ENCODE results near the gene SLC17A1.
"Not testable (repeated sequence)": the region's sequence is repeated elsewhere in the genome, so short reads cannot be mapped to it uniquely, and the experiment has no call there.

The SLC17A1 gene

DNA sequence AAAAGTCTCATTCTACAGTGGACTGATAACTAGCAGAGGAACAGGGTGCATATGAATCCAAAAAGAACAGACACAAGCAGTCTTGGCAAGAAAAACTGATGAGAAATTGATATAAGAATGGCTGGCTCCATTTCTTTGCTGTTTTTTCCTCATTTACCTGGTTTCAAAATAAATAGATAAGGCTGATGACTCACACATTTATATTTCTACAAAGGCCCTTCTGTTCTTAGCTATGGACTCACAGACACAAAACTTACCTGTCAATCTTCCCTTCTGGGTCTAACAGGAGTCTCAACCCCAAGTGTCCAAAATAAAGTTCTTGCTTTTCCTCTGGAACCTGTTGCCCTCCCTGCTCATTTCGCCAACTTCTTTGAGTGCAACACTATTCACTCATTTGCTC is 76.4 kb downstream of the SLC17A1 start:
- no peak for DNase-seq

DNA sequence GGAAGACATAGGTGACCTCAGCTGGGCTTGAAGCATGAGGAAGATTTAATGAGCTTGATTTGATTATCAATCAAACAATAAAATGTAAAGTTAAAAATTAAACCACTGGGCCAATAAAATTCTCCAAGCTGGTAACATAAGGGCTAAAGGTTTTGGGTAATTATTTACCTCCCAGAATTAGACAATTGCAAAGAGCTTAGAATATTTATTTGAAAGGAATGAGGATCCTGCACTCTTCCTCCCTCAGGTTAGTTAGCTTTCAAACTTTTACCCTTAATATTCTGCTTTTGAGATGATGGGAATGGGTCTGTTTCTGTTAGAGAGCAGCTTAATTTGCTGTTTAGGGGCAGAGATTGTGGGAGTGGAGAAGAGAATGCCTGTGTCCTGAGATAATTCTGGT is 77.3 kb downstream of the SLC17A1 start, which contains the start of gene SLC17A4:
Gene SLC17A4 (plus strand): TSS at position 208 of the 400 bp plus-strand sequence. CDS start 7,221 bp downstream, outside the sequence.
- DNase-seq = no peak

DNA sequence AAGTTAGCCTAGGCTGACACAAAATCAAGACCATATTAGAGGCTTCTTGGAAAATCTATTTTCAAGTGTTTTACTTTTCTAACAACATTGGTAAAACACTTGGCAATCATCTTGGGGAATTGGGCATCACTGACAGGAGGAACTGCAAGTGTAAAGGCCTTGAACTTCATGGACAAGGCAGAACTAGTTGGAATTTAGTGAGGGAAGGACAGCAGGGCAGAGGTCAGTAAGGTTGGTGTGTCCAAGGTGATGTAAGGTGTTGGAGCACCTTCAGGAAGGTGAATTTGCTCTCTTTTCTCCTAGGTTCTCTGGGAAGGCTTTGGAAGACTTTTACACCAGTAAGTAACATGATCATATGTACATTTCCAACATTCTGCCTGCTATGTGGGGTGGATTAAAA is 78.8 kb downstream of the SLC17A1 start:
- DNase-seq = no peak

DNA sequence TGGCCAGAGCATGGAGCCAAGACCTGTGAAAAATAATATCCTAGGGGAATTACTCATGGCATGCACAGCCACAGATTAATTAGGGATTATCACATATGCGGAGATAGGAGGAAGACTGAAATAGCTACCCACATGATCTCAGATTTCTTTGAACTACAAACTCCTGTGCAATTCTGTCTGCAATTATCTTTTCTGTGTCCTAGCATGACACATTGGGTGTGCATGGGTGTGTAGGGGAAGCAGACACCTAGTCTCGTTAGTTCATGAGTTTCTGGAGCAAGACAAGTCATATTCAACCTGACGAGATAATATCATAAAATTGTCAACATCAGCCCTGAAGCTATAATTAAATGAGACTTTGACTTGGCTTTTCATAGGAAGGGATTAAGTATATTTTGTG is 80.9 kb downstream of the SLC17A1 start:
- no peak for DNase-seq

GRCh38 chr6:25749837-25750236 is 82.0 kb downstream of the SLC17A1 start:
- DNase-seq = no peak

DNA sequence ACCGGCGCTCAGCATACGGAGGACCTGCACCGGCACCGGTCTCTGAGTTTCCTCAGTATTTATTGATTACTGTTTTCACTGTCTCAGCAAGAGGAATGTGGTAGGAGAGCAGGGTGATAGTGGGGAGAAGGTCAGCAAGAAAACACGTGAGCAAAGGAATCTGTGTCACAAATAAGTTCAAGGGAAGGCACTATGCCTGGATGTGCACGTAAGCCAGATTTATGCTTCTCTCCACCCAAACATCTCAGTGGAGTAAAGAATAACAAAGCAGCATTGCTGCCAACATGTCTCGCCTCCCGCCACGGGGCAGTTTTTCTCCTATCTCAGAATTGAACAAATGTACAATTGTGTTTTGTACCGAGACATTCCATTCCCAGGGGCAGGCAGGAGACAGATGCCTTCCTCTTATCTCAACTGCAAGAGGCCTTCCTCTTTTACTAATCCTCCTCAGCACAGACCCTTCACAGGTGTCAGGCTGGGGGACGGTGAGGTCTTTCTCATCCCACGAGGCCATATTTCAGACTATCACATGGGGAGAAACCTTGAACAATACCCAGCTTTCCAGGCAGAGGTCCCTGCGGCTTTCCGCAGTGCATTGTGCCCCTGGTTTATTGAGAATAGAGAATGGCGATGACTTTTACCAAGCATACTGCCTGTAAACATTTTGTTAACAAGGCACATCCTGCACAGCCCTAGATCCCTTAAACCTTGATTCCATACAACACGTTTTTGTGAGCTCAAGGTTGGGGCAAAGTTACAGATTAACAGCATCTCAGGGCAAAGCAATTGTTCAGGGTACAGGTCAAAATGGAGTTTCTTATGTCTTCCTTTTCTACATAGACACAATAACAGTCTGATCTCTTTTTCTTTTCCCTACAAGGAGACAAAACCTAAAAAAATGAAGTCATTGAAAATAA is 83.0 kb downstream of the SLC17A1 start:
- DNase-seq = not testable (repeated sequence)

GRCh38 chr6:25748049-25748448 is 83.8 kb downstream of the SLC17A1 start:
- DNase-seq = no peak

DNA sequence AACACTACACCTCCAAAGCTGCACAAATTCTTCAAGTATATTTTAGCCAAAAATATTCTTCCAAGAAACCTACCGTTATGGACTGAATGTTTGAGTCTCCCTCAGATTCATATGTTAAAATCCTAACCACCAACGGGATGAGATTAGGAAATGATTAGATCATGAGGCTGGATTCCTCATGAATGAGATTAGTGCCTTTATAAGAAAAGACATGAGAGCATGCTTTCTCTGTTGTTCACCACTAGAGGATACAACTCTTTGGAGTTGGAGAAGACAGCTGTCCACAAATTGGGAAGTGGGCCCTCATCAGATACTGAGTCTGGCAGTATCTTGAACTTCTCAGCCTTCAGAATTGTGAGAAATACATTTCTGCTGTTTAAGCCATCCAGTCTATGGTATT is 84.4 kb downstream of the SLC17A1 start:
- no peak for DNase-seq

- DNase-seq = no peak
Measured at GRCh38 chr6:25746968-25747367, 84.9 kb downstream of the SLC17A1 start.

DNA sequence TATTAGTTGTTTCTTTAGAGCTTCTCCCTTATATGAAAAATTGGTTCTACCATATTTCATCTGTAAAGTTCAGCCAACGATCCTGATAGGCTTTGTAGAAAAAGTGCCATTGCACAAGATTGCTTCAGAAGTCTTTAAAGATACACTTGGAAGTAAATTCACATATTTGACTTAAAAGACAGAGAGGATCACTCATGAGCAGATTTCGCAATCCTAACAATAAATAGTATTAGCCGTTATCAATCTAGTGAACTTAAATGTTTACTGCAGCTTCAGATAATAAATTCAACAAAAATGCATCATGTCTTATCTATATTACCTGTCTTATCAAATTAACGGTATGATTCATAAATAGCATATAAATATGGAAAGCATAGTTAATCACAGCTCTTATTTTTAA is 86.0 kb downstream of the SLC17A1 start:
- DNase-seq = no peak

- DNase-seq = no peak
Measured at GRCh38 chr6:25743868-25744267, 88.0 kb downstream of the SLC17A1 start.

- no peak for DNase-seq
Measured at GRCh38 chr6:25735261-25735660, 96.6 kb downstream of the SLC17A1 start.

Data from activated CD4-positive, CD25-positive, alpha-beta regulatory T cell (primary cell).